A673 (cell line): ENCODE data around the gene ZNF367. TPM values are rescaled to one million over a fixed set of nuclear protein-coding genes. Genes with fewer than 3 reads are reported as not detected.

ENCODE experiments used
- BruUV-seq: library from RNA; stranded (reverse); fragments of 400-500 nt; replicated peaks from 2 replicates; lab custom pipeline; 2021; lab: Mats Ljungman, UMichigan
- CTCF ChIA-PET: fragments of 300-600 bp; sonication (Branson Sonifier 250); formaldehyde crosslinking; loops from one replicate; lab custom pipeline; 2022; ENCODE audit warnings: antibody characterized with exemption; lab: Charles Lee
- POLR2A ChIA-PET: fragments of 300-600 bp; sonication (Branson Sonifier 250); formaldehyde crosslinking; loops from one replicate; lab custom pipeline; 2022; ENCODE audit warnings: antibody characterized with exemption; ENCODE audit not compliant: low non-redundant PET; lab: Charles Lee
- DNase-seq: peaks from one replicate; pipeline ENCODE4 v3.0.0-alpha.2; 2015; ENCODE audit warnings: low spot score
- H3K27ac ChIP-seq: fragments of 200-600 bp; sonication (generic); 2 replicates; pipeline ENCODE4 v1.5.1; 2016; ENCODE audit warnings: mixed run types, low read depth, mild to moderate bottlenecking, mixed read lengths, antibody characterized with exemption, low read length; ENCODE audit not compliant: poor library complexity, severe bottlenecking
- H3K27me3 ChIP-seq: fragments of 200-600 bp; sonication (generic); replicated peaks from 2 replicates; pipeline ENCODE4 v1.6.1; 2017; ENCODE audit warnings: mixed run types, low read depth, mild to moderate bottlenecking, mixed read lengths, antibody characterized with exemption, low read length; ENCODE audit not compliant: insufficient read depth, poor library complexity
- H3K36me3 ChIP-seq: fragments of 200-600 bp; sonication (generic); 2 replicates; pipeline ENCODE4 v1.6.1; 2016; ENCODE audit warnings: mixed run types, mild to moderate bottlenecking, mixed read lengths, antibody characterized with exemption, low read length; ENCODE audit not compliant: insufficient read depth, poor library complexity, severe bottlenecking
- H3K4me1 ChIP-seq: fragments of 200-600 bp; sonication (generic); 2 replicates; pipeline ENCODE4 v1.6.1; 2017; ENCODE audit warnings: mixed run types, mild to moderate bottlenecking, mixed read lengths, antibody characterized with exemption, low read length; ENCODE audit not compliant: insufficient read depth, poor library complexity, severe bottlenecking
- H3K4me3 ChIP-seq: fragments of 200-600 bp; sonication (generic); 2 replicates; pipeline ENCODE4 v1.5.1; 2016; ENCODE audit warnings: low read depth, mixed run types, mild to moderate bottlenecking, mixed read lengths, low read length; ENCODE audit not compliant: poor library complexity, severe bottlenecking
- H3K9me3 ChIP-seq: fragments of 200-600 bp; sonication (generic); 2 replicates; pipeline ENCODE4 v1.6.1; 2016; ENCODE audit warnings: mixed run types, low read depth, mild to moderate bottlenecking, mixed read lengths, antibody characterized with exemption, low read length; ENCODE audit not compliant: poor library complexity, severe bottlenecking
- CTCF ChIP-seq: fragments of 300-800, 200-600 bp; sonication (generic); conservative IDR thresholded peaks from 2 replicates; pipeline ENCODE4 v1.5.1; 2017; ENCODE audit warnings: low read depth, mild to moderate bottlenecking, antibody characterized with exemption, low read length, moderate library complexity, mixed read lengths
- EZH2 ChIP-seq: fragments of 200-600 bp; sonication (generic); IDR thresholded peaks from 2 replicates; pipeline ENCODE4 v1.6.1; 2017; ENCODE audit warnings: borderline replicate concordance, low read depth, mild to moderate bottlenecking, mixed read lengths, antibody characterized with exemption, low read length; ENCODE audit not compliant: poor library complexity, severe bottlenecking
- intact Hi-C: fragments of 100-400 bp; cut with micrococcal nuclease; formaldehyde crosslinking; loops from one replicate; pipeline ENCODE4 v1.10.0; 2022; ENCODE audit not compliant: unreplicated experiment
- total RNA-seq: library from RNA; stranded (reverse); gene quantifications from 2 replicates; pipeline ENCODE4 v1.2.3, GENCODE V29; 2021

Gene ZNF367
- total RNA-seq, 1 experiment from 2014 or later: 14.6 TPM

GRCh38 chr9:96449845-96450612, 31.9 kb upstream of the ZNF367 start, which contains the start of gene HABP4:
HABP4 (plus strand) TSS chr9:96450169; CDS start chr9:96450280, 111 bp downstream.
- intact Hi-C loops: loop anchor here (5.0 kb wide), 1 partner anchor 202 kb away; no protein-coding TSS in a partner anchor
- TF ChIP-seq CTCF (no peak), EZH2 (no peak)
- ChIA-PET POLR2A (interaction anchor here (0.6 kb wide), 1 partner anchor 89 kb away, joined by 3 read pairs; no protein-coding TSS in a partner anchor), CTCF (interaction anchor here (1.1 kb wide), 1 partner anchor 8 kb away, joined by 7 read pairs; no protein-coding TSS in a partner anchor)
- H3K27me3 ChIP-seq: no peaks in the 10 kb centered on the region
- DNase-seq: peak; percentile 96
- no TSS peak for BruUV-seq
- peaks cover 12% of the 10 kb centered on the region for H3K4me1 ChIP-seq
- H3K4me3 ChIP-seq: peak within 1 kb of the TSS; percentile 75
- H3K36me3 ChIP-seq: no peaks in the 10 kb centered on the region
- no peaks in the 10 kb centered on the region for H3K9me3 ChIP-seq
- peak within 1 kb of the TSS; percentile 51 for H3K27ac ChIP-seq

- no TSS peak for BruUV-seq
- POLR2A ChIA-PET: interaction anchor here (0.6 kb wide), 1 partner anchor 88 kb away, joined by 3 read pairs; no protein-coding TSS in a partner anchor
- peak overlapping the region; percentile 75 for H3K4me3 ChIP-seq
- TF ChIP-seq EZH2 (no peak), CTCF (no peak)
- H3K27me3 ChIP-seq: no peaks in the 10 kb centered on the region
- DNase-seq: no peak
- intact Hi-C loops: no loop called here
- no peaks in the 10 kb centered on the region for H3K9me3 ChIP-seq
- no peaks in the 10 kb centered on the region for H3K36me3 ChIP-seq
- H3K27ac ChIP-seq: no peak overlapping the region
- CTCF ChIA-PET: no interaction called here
- H3K4me1 ChIP-seq: peaks cover 12% of the 10 kb centered on the region
Measured at GRCh38 chr9:96449523-96449844, 31.3 kb upstream of the ZNF367 start.

GRCh38 chr9:96448546-96449170, 30.5 kb upstream of the ZNF367 start:
- CTCF ChIA-PET: no interaction called here
- POLR2A ChIA-PET: no interaction called here
- Histone ChIP-seq H3K36me3 (no peaks in the 10 kb centered on the region), H3K4me1 (peaks cover 12% of the 10 kb centered on the region), H3K27ac (no peak overlapping the region), H3K27me3 (no peaks in the 10 kb centered on the region), H3K4me3 (no peak overlapping the region), H3K9me3 (no peaks in the 10 kb centered on the region)
- TF ChIP-seq EZH2: no peak
- no peak for TF ChIP-seq CTCF
- BruUV-seq: no TSS peak
- intact Hi-C loops: no loop called here
- DNase-seq: no peak
